RCC 7860 (cell line): ENCODE results near the gene AHR.
"Not testable (repeated sequence)": the region's sequence is repeated elsewhere in the genome, so short reads cannot be mapped to it uniquely, and the experiment has no call there.

Experiments used
- DNase-seq: peaks from one replicate; pipeline ENCODE4 v3.0.0-alpha.2; 2015; ENCODE audit warnings: low spot score
- FAIRE-seq: peaks from 2 replicates; lab custom pipeline; 2012; peaks lifted over from hg19 to GRCh38; lab: Jason Lieb, UNC

The AHR gene

GRCh38 chr7:17336168-17336567, 37.7 kb downstream of the AHR start:
- no peak for DNase-seq
- FAIRE-seq: no peak

- DNase-seq (no peak), FAIRE-seq (no peak)
Measured at GRCh38 chr7:17339139-17339538, 40.7 kb downstream of the AHR start.

GRCh38 chr7:17339952-17340351, 41.5 kb downstream of the AHR start:
- DNase-seq (no peak), FAIRE-seq (no peak)

- no peak for DNase-seq
- FAIRE-seq: no peak
Measured at GRCh38 chr7:17340655-17341054, 42.2 kb downstream of the AHR start.

- DNase-seq (no peak), FAIRE-seq (no peak)
Measured at GRCh38 chr7:17342756-17343155, 44.3 kb downstream of the AHR start.

GRCh38 chr7:17347401-17347800, 48.9 kb downstream of the AHR start:
- FAIRE-seq: no peak

GRCh38 chr7:17348932-17349331, 50.5 kb downstream of the AHR start:
- not testable (repeated sequence) for DNase-seq, FAIRE-seq

More at GRCh38 chr7:17347401-17347800, 48.9 kb downstream of the AHR start:
- DNase-seq: no peak

- FAIRE-seq: not testable (repeated sequence)
Measured at GRCh38 chr7:17350321-17350720, 51.9 kb downstream of the AHR start.

GRCh38 chr7:17353650-17354419, 55.4 kb downstream of the AHR start:
- FAIRE-seq: not testable (repeated sequence)

More at GRCh38 chr7:17350321-17350720, 51.9 kb downstream of the AHR start:
- DNase-seq: not testable (repeated sequence)

GRCh38 chr7:17354473-17354872, 56.0 kb downstream of the AHR start:
- FAIRE-seq (no peak), DNase-seq (no peak)

More at GRCh38 chr7:17353650-17354419, 55.4 kb downstream of the AHR start:
- DNase-seq: not testable (repeated sequence)

- FAIRE-seq (no peak), DNase-seq (no peak)
Measured at GRCh38 chr7:17355050-17355449, 56.6 kb downstream of the AHR start.

GRCh38 chr7:17357952-17358351, 59.5 kb downstream of the AHR start:
- DNase-seq (no peak), FAIRE-seq (no peak)

- FAIRE-seq (no peak), DNase-seq (no peak)
Measured at GRCh38 chr7:17359610-17360009, 61.2 kb downstream of the AHR start.

- FAIRE-seq (no peak), DNase-seq (no peak)
Measured at GRCh38 chr7:17362439-17363105, 64.1 kb downstream of the AHR start.

GRCh38 chr7:17364671-17365070, 66.2 kb downstream of the AHR start:
- no peak for FAIRE-seq
- no peak for DNase-seq

GRCh38 chr7:17365775-17366174, 67.3 kb downstream of the AHR start:
- FAIRE-seq: no peak

GRCh38 chr7:17367502-17367901, 69.0 kb downstream of the AHR start:
- DNase-seq (no peak), FAIRE-seq (no peak)

More at GRCh38 chr7:17365775-17366174, 67.3 kb downstream of the AHR start:
- DNase-seq: no peak

- DNase-seq: peak; percentile 38
- FAIRE-seq: peak; percentile 52
Measured at GRCh38 chr7:17368856-17369524, 70.5 kb downstream of the AHR start.

- DNase-seq: peak; percentile 59
- FAIRE-seq: no peak
Measured at GRCh38 chr7:17369691-17370426, 71.4 kb downstream of the AHR start.

GRCh38 chr7:17370901-17371585, 72.6 kb downstream of the AHR start:
- FAIRE-seq (peak; percentile 45), DNase-seq (peak; percentile 26)
